HL-60 (cell line): ENCODE measurements around the gene TMEM222.
"Not testable (repeated sequence)": the region's sequence is repeated elsewhere in the genome, so short reads cannot be mapped to it uniquely, and the experiment has no call there.

Source experiments
- DNase-seq, 2 experiments: peaks; one replicate each; pipeline ENCODE4 v3.0.0-alpha.2; 2010 to 2020; ENCODE audit warnings: low read depth in 1 of 2, low spot score in 1 of 2
- H3K27ac ChIP-seq: fragments of 250-450 bp; sonication (Bioruptor Pico); replicated peaks from 2 replicates; pipeline ENCODE4 v1.5.1; 2020; ENCODE audit warnings: mild to moderate bottlenecking, moderate library complexity
- H3K27me3 ChIP-seq: fragments of 250-450 bp; sonication (Bioruptor Pico); 2 replicates; pipeline ENCODE4 v1.5.1; 2021; ENCODE audit warnings: mild to moderate bottlenecking, moderate library complexity; ENCODE audit not compliant: insufficient read depth, poor library complexity, severe bottlenecking
- H3K4me3 ChIP-seq: replicated peaks from 2 replicates; pipeline ENCODE4 v1.5.1; 2011; ENCODE audit warnings: mild to moderate bottlenecking, control low read depth, low read length; ENCODE audit not compliant: insufficient read depth
- CTCF ChIP-seq: IDR thresholded peaks from one replicate; pipeline ENCODE4 v1.5.1; 2011; ENCODE audit warnings: low read length, control low read depth, inconsistent platforms; ENCODE audit not compliant: insufficient read depth
- GABPA ChIP-seq: IDR thresholded peaks from 2 replicates; pipeline ENCODE4 v1.6.1; 2012; ENCODE audit warnings: low read depth
- POLR2AphosphoS5 ChIP-seq: IDR thresholded peaks from 2 replicates; pipeline ENCODE4 v1.6.1; 2012; ENCODE audit warnings: low read depth
- REST ChIP-seq: IDR thresholded peaks from 2 replicates; pipeline ENCODE4 v1.6.1; 2012; ENCODE audit warnings: low read depth; ENCODE audit not compliant: insufficient replicate concordance
- SPI1 ChIP-seq: IDR thresholded peaks from 2 replicates; pipeline ENCODE4 v1.6.1; 2012; ENCODE audit warnings: low read depth, mild to moderate bottlenecking, borderline replicate concordance

Gene TMEM222

GRCh38 chr1:27383661-27384060, 61.7 kb downstream of the TMEM222 start:
- TF ChIP-seq POLR2AphosphoS5 (no peak), SPI1 (no peak), REST (no peak), CTCF (no peak), GABPA (no peak)
- Histone ChIP-seq H3K27ac (no peak overlapping the region), H3K27me3 (peaks cover 2% of the 10 kb centered on the region), H3K4me3 (no peak overlapping the region)
- DNase-seq = no peak

DNA sequence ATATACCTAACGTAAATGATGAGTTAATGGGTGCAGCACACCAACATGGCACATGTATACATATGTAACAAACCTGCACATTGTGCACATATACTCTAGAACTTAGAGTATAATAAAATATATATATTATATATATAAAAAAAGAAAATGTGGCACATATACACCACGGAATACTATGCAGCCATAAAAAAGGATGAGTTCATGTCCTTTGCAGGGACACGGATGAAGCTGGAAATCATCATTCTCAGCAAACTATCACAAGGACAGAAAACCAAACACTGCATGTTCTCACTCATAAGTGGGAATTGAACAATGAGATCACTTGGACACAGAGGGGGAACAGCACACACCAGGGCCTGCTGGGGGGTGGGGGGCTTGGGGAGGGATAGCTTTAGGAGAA, 62.8 kb downstream of the TMEM222 start:
- not testable (repeated sequence) for DNase-seq, H3K27me3 ChIP-seq, H3K27ac ChIP-seq, H3K4me3 ChIP-seq
